ENCODE data around the gene NNT.

GRCh38 chr5:43564289-43564850, 38.6 kb upstream of the NNT start:
- TF ChIP-seq MAX (IDR thresholded peaks at IDR 0.05) (no peak), GTF2F1 (IDR thresholded peaks at IDR 0.05; ENCODE audit: borderline replicate concordance, low read depth, low read length) (no peak), SUZ12 (IDR thresholded peaks at IDR 0.05; ENCODE audit: low read length) (no peak), CTCF (IDR thresholded peaks at IDR 0.05; ENCODE audit: control extremely low read depth in 1 of 3, insufficient read depth in 1 of 3, low read depth in 1 of 3, low read length in 3 of 3) (no peak), SP1 (IDR thresholded peaks at IDR 0.05; ENCODE audit: low read depth, low read length) (no peak), KDM1A (IDR thresholded peaks at IDR 0.05; ENCODE audit: borderline replicate concordance, low read length) (no peak), TBP (IDR thresholded peaks at IDR 0.05; ENCODE audit: low read depth, low read length) (no peak), EZH2 (IDR thresholded peaks at IDR 0.05; ENCODE audit: low read depth, low read length, severe bottlenecking) (no peak)
